ENCODE results near the gene CCBE1. TPM values are rescaled to one million over a fixed set of nuclear protein-coding genes. Genes with fewer than 3 reads are reported as not detected.
A peak's percentile ranks its signal among the peaks of the same experiment; 100 is the strongest.

Gene CCBE1
- total RNA-seq, 1 donor from 2014 or later, result 4.1 TPM

DNA sequence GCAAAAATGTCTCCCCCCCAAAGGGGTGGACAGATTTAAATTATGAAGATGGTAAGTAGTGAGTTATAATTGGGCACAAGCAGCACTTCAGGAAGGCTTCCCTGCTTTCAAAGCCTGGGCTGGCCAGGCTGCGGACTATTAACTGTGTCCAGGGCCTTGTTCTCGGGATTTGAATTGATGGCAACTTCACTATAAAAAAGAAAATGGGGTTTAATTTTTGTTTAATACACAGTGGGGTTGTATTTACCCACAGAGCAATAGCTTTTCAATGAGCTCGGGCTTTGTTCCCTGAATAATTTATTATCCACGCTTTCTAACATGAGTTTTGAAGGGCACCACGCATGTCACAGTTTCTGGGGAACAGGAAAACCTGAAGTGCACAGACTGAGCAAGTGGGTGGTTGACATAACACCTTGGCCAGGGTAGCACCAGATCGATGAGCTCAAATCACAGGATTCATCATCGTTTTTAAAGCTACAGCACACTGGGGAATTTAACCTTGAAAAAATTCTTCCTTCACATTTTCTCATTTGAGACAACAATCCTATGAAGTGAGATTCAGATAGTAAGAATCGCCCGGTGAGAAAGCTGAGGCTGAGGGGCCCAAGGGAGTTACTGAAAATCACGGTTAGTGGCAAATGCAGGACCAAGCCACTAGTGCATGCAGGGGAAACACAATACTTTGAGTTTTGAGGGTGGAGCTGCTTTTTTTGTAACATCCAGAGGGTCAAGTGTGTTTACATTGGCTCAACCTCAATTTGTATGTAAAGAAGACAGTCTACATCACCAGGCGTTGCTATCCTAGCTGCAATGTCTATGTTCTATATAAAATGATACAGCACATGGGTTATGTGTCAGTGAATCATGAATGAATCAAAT lies 309.3 kb downstream of the CCBE1 start:
- Histone ChIP-seq H3K4me3 (ENCODE audit: insufficient read depth, low read depth, low read length) (no peak overlapping the region), H3K36me3 (ENCODE audit: insufficient read depth, low read length) (no peaks in the 10 kb centered on the region), H3K27me3 (ENCODE audit: insufficient read depth, low read length) (peaks cover 6% of the 10 kb centered on the region), H3K27ac (ENCODE audit: low read depth, low read length) (no peak overlapping the region), H3K4me2 (ENCODE audit: low read length) (no peak overlapping the region), H3K9me3 (ENCODE audit: insufficient read depth, low read depth, low read length) (no peaks in the 10 kb centered on the region), H2AFZ (ENCODE audit: low read depth, low read length) (no peak overlapping the region), H3K79me2 (ENCODE audit: insufficient read depth, low read length) (no peaks in the 10 kb centered on the region), H4K20me1 (ENCODE audit: insufficient read depth, low read length) (no peaks in the 10 kb centered on the region), H3K4me1 (ENCODE audit: insufficient read depth, low read length) (no peaks in the 10 kb centered on the region), H3K9ac (ENCODE audit: low read length) (no peak overlapping the region)
- H3K9me3 Mint-ChIP-seq (ENCODE audit: unreplicated experiment), result no peaks in the 10 kb centered on the region
- no peak for TF ChIP-seq EZH2 (IDR thresholded peaks at IDR 0.05; ENCODE audit: insufficient read depth, low read length)
- no peak for TF ChIP-seq CTCF (IDR thresholded peaks at IDR 0.05; ENCODE audit: insufficient read depth, low read depth, low read length)
- H3K27ac Mint-ChIP-seq (ENCODE audit: unreplicated experiment), result no peak overlapping the region
- no peak for DNase-seq (ENCODE audit: low read depth)
- H3K36me3 Mint-ChIP-seq (ENCODE audit: low read depth, unreplicated experiment), result no peaks in the 10 kb centered on the region
- peaks cover 8% of the 10 kb centered on the region for H3K27me3 Mint-ChIP-seq (ENCODE audit: low read depth, unreplicated experiment)
- peaks cover 4% of the 10 kb centered on the region for H3K4me1 Mint-ChIP-seq (ENCODE audit: low read depth, unreplicated experiment)
- H3K4me3 Mint-ChIP-seq (ENCODE audit: unreplicated experiment), result no peak overlapping the region
- FAIRE-seq, result no peak

DNA sequence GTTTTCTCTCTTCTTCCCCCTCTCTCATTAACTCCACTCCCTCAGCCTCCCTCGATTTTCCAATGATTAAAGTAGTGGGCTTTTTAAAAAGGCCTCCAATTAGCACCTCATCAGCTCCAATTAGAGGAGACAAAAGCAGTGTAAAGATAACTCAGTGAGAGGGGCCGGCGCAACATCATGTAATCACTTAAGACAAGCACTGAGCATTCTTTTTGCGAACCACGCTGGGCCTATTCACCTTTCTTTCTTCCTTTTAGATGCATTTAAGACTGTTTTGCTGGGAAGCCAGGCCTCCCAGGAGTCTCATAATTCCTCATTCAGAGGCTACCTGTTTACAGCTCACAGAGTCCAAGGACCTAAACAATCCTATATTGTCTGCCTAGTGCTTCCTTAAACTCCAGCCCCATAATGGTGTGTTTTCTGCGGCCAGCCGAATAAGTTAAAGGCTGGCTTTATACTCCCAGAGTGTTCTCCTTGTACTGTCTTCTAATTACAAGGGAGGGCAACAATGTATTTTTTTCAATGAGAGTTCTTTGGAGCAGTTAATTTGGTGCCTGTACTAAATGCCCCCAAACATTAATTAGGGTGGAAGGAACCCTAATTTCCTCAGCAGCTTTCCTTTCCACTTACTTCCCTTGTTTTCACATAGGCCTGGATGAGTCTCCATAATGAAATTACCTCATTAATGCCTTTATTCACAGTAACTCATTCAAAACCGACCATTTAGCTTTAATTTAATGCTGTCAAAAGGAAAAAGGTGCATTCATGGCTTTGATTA lies 310.1 kb downstream of the CCBE1 start:
- H3K36me3 Mint-ChIP-seq (ENCODE audit: low read depth, unreplicated experiment), result no peaks in the 10 kb centered on the region
- peaks cover 4% of the 10 kb centered on the region for H3K4me1 Mint-ChIP-seq (ENCODE audit: low read depth, unreplicated experiment)
- no peak overlapping the region for H3K4me3 Mint-ChIP-seq (ENCODE audit: unreplicated experiment)
- Histone ChIP-seq H4K20me1 (ENCODE audit: insufficient read depth, low read length) (no peaks in the 10 kb centered on the region), H3K4me1 (ENCODE audit: insufficient read depth, low read length) (no peaks in the 10 kb centered on the region), H3K36me3 (ENCODE audit: insufficient read depth, low read length) (no peaks in the 10 kb centered on the region), H3K4me2 (ENCODE audit: low read length) (no peak overlapping the region), H3K27ac (ENCODE audit: low read depth, low read length) (no peak overlapping the region), H3K4me3 (ENCODE audit: insufficient read depth, low read depth, low read length) (no peak overlapping the region), H3K9me3 (ENCODE audit: insufficient read depth, low read depth, low read length) (no peaks in the 10 kb centered on the region), H2AFZ (ENCODE audit: low read depth, low read length) (peak overlapping the region; percentile 1), H3K79me2 (ENCODE audit: insufficient read depth, low read length) (no peaks in the 10 kb centered on the region), H3K9ac (ENCODE audit: low read length) (no peak overlapping the region), H3K27me3 (ENCODE audit: insufficient read depth, low read length) (peaks cover 6% of the 10 kb centered on the region)
- FAIRE-seq (no peak), DNase-seq (ENCODE audit: low read depth) (no peak)
- H3K9me3 Mint-ChIP-seq (ENCODE audit: unreplicated experiment), result no peaks in the 10 kb centered on the region
- peaks cover 6% of the 10 kb centered on the region for H3K27me3 Mint-ChIP-seq (ENCODE audit: low read depth, unreplicated experiment)
- no peak overlapping the region for H3K27ac Mint-ChIP-seq (ENCODE audit: unreplicated experiment)
- no peak for TF ChIP-seq CTCF (IDR thresholded peaks at IDR 0.05; ENCODE audit: insufficient read depth, low read depth, low read length)
- TF ChIP-seq EZH2 (IDR thresholded peaks at IDR 0.05; ENCODE audit: insufficient read depth, low read length), result no peak
